ENCODE measurements around the gene ACOT7.
"Not testable (repeated sequence)": the region's sequence is repeated elsewhere in the genome, so short reads cannot be mapped to it uniquely, and the experiment has no call there.

Gene ACOT7

GRCh38 chr1:6245086-6245868 is 148.3 kb downstream of the ACOT7 start:
- DNase-seq = peak; percentile 85

- peak; percentile 71 for DNase-seq
These were observed 149.0 kb downstream of the ACOT7 start for GRCh38 chr1:6244401-6245049.

GRCh38 chr1:6243993-6244392 is 149.6 kb downstream of the ACOT7 start, which contains the start of gene HES3:
Gene HES3 (plus strand): TSS chr1:6244179. CDS start chr1:6244366, 187 bp downstream.
- DNase-seq = no peak

GRCh38 chr1:6243053-6243834 is 150.3 kb downstream of the ACOT7 start:
- DNase-seq = no peak

- DNase-seq = no peak
These were observed 151.5 kb downstream of the ACOT7 start for GRCh38 chr1:6241887-6242740.

- no peak for DNase-seq
These were observed 152.3 kb downstream of the ACOT7 start for GRCh38 chr1:6241107-6241886.

- DNase-seq = peak; percentile 18
These were observed 153.4 kb downstream of the ACOT7 start for GRCh38 chr1:6239950-6240768.

- no peak for DNase-seq
These were observed 154.3 kb downstream of the ACOT7 start for GRCh38 chr1:6239213-6239752.

GRCh38 chr1:6237093-6237492 is 156.5 kb downstream of the ACOT7 start:
- no peak for DNase-seq

- DNase-seq = no peak
These were observed 158.3 kb downstream of the ACOT7 start for GRCh38 chr1:6235296-6235677.

- no peak for DNase-seq
These were observed 158.9 kb downstream of the ACOT7 start for GRCh38 chr1:6234502-6235295.

- no peak for DNase-seq
These were observed 160.2 kb downstream of the ACOT7 start for GRCh38 chr1:6233376-6233775.

GRCh38 chr1:6225651-6226050 is 167.9 kb downstream of the ACOT7 start:
- no peak for DNase-seq

GRCh38 chr1:6224718-6225117 is 168.8 kb downstream of the ACOT7 start:
- DNase-seq = no peak

- no peak for DNase-seq
These were observed 169.9 kb downstream of the ACOT7 start for GRCh38 chr1:6223617-6224016.

GRCh38 chr1:6222636-6223035 is 170.9 kb downstream of the ACOT7 start:
- no peak for DNase-seq

- DNase-seq = no peak
These were observed 172.3 kb downstream of the ACOT7 start for GRCh38 chr1:6221210-6221784.

GRCh38 chr1:6220236-6220635 is 173.3 kb downstream of the ACOT7 start:
- no peak for DNase-seq

GRCh38 chr1:6219641-6220040 is 173.9 kb downstream of the ACOT7 start:
- DNase-seq = not testable (repeated sequence)

All from NCI-H1105 treated with DMSO at 0.1 percent for 48 hours (cell line).